22Rv1 (cell line): ENCODE results near the gene HAUS3.

Experiments used
- ZFX ChIP-seq: fragments of 450-650 bp; IDR thresholded peaks from 2 replicates; pipeline ENCODE4 v1.6.1; 2017; ENCODE audit warnings: antibody characterized with exemption, borderline replicate concordance
- TF ChIP-seq, protein P1 (sequence below): fragments of 450-650 bp; IDR thresholded peaks from 2 replicates; pipeline ENCODE4 v1.5.1; 2017; ENCODE audit warnings: mild to moderate bottlenecking

- TF ChIP-seq, protein P1, sequence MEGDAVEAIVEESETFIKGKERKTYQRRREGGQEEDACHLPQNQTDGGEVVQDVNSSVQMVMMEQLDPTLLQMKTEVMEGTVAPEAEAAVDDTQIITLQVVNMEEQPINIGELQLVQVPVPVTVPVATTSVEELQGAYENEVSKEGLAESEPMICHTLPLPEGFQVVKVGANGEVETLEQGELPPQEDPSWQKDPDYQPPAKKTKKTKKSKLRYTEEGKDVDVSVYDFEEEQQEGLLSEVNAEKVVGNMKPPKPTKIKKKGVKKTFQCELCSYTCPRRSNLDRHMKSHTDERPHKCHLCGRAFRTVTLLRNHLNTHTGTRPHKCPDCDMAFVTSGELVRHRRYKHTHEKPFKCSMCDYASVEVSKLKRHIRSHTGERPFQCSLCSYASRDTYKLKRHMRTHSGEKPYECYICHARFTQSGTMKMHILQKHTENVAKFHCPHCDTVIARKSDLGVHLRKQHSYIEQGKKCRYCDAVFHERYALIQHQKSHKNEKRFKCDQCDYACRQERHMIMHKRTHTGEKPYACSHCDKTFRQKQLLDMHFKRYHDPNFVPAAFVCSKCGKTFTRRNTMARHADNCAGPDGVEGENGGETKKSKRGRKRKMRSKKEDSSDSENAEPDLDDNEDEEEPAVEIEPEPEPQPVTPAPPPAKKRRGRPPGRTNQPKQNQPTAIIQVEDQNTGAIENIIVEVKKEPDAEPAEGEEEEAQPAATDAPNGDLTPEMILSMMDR: no peak
- no peak for TF ChIP-seq ZFX
Observed at GRCh38 chr4:2289955-2290333, 48.0 kb upstream of the HAUS3 start.
